ENCODE results near the gene S100PBP.
A peak's percentile ranks its signal among the peaks of the same experiment; 100 is the strongest.

The S100PBP gene

GRCh38 chr1:32817159-32817814, at the start of gene S100PBP, which contains the start of gene YARS1:
Gene S100PBP, plus strand, starts transcription at chr1:32817653. Its CDS starts 8,447 bp downstream, at chr1:32826100.
Gene YARS1, minus strand, starts transcription at chr1:32817358. Its CDS starts 114 bp downstream, at chr1:32817244.
- peak; percentile 99 for DNase-seq (ENCODE audit: low spot score)

GRCh38 chr1:32768110-32768850, 49.2 kb upstream of the S100PBP start:
- DNase-seq (ENCODE audit: low spot score): no peak

DNA sequence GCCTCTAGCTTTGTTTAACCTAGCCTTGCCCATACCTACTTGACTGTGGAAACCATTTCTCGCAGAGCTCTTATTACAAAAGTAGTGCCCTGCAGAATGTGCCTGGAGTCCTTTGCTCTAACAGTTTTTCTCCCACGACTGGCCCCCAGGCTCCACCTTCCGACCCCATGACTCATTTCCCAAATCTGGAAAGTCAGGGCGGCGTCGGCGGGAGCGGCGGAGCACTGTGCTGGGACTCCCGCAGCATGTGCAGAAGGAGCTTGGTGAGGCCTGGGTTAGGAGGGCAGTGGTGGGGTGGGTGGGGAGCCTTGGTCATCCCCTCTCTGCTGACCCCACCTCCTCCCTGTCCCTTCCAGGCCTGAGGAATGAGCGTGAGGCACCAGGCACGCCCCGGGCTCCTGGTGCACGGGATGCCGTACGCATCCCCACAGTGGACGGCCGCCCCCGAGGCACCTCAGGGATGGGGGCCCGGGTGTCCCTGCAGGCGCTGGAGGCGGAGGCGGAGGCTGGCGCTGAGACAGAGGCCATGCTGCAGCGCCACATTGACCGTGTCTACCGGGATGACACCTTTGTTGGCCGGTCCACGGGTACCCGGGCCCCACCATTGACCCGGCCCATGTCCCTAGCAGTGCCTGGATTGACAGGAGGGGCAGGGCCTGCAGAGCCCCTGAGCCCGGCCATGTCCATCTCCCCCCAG, 47.8 kb upstream of the S100PBP start:
- no peak for DNase-seq (ENCODE audit: low spot score)

DNA sequence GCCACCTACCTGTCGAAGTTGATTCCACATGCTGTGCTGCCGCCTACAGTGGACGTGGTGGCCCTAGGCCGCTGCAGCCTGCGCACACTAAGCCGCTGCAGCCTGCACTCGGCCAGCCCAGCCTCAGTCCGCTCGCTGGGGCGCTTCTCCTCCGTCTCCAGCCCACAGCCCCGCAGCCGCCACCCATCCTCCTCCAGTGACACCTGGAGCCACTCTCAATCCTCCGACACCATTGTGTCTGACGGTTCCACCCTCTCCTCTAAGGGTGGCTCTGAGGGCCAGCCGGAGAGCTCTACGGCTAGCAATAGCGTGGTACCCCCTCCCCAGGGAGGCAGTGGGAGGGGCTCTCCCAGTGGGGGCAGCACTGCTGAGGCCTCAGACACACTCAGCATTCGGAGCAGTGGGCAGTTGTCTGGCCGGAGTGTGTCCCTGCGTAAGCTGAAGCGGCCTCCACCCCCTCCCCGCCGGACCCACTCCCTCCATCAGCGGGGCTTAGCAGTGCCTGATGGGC, 47.2 kb upstream of the S100PBP start:
- no peak for DNase-seq (ENCODE audit: low spot score)

DNA sequence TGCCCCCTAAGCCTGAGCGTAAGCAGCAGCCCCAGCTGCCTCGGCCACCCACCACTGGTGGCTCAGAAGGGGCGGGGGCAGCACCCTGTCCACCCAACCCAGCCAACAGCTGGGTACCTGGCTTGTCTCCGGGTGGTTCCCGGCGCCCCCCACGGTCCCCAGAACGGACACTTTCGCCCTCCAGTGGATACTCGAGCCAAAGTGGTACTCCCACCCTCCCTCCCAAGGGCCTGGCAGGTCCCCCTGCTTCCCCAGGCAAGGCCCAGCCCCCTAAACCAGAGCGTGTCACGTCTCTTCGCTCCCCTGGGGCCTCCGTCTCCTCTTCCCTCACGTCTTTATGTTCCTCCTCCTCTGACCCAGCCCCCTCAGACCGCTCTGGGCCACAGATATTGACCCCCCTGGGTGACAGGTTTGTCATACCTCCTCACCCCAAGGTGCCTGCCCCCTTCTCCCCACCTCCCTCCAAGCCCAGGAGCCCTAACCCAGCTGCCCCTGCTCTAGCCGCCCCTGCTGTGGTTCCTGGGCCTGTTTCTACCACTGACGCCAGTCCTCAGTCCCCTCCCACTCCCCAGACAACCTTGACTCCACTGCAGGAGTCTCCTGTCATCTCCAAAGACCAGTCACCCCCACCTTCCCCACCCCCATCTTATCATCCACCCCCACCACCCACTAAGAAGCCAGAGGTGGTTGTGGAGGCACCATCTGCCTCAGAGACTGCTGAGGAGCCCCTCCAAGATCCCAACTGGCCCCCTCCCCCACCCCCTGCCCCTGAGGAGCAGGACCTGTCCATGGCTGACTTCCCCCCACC, 46.5 kb upstream of the S100PBP start:
- DNase-seq (ENCODE audit: low spot score): no peak

GRCh38 chr1:32771561-32772280, 45.7 kb upstream of the S100PBP start:
- no peak for DNase-seq (ENCODE audit: low spot score)

DNA sequence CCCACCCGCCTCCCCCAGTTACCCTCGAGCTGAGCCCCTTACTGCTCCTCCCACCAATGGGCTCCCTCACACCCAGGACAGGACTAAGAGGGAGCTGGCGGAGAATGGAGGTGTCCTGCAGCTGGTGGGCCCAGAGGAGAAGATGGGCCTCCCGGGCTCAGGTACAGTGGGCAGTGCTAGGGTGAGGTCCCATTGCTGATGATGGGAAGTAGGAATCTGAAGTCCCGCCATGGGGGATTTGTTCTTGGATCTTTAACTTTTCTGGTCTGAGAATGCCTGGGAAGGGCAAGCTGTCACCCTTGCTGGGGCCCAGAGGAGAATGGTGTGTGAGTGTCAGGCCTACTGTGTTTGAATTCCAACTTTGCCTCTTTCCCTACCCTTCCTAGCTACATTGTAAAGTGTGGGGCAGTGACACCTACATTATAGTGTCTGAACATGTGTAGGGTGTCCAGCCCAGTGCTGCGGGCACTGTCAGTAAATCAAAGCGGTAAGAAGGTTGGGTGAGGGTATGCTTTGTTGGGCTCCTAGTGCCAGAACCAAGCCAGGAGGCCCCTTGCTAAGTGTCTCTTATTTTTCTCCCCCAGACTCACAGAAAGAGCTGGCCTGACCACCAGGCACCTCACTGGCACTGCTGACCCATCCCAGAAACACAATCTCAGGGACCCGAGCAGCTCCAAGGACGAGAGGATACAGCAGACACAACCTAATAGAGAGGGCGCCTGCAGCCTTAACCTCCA, 45.0 kb upstream of the S100PBP start:
- no peak for DNase-seq (ENCODE audit: low spot score)

- peak; percentile 73 for DNase-seq (ENCODE audit: low spot score)
Observed at GRCh38 chr1:32773018-32773763, 44.3 kb upstream of the S100PBP start.

DNA sequence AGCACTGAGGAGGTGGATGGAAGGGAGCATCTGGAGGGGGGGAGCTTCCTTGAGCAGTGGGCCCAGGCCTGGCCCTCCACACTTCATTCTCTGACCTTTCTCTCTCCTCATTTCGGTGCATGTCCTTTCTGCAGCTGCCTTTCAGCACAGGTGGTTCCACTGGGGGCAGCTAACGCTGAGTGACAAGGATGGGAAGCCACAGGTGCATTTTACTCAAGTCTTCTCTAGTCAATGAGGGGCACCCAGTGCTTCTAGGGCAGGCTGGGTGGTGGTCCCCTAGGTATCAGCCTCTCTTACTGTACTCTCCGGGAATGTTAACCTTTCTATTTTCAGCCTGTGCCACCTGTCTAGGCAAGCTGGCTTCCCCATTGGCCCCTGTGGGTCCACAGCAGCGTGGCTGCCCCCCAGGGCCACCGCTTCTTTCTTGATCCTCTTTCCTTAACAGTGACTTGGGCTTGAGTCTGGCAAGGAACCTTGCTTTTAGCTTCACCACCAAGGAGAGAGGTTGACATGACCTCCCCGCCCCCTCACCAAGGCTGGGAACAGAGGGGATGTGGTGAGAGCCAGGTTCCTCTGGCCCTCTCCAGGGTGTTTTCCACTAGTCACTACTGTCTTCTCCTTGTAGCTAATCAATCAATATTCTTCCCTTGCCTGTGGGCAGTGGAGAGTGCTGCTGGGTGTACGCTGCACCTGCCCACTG, 43.5 kb upstream of the S100PBP start:
- no peak for DNase-seq (ENCODE audit: low spot score)

GRCh38 chr1:32774464-32774808, 43.0 kb upstream of the S100PBP start:
- no peak for DNase-seq (ENCODE audit: low spot score)

DNA sequence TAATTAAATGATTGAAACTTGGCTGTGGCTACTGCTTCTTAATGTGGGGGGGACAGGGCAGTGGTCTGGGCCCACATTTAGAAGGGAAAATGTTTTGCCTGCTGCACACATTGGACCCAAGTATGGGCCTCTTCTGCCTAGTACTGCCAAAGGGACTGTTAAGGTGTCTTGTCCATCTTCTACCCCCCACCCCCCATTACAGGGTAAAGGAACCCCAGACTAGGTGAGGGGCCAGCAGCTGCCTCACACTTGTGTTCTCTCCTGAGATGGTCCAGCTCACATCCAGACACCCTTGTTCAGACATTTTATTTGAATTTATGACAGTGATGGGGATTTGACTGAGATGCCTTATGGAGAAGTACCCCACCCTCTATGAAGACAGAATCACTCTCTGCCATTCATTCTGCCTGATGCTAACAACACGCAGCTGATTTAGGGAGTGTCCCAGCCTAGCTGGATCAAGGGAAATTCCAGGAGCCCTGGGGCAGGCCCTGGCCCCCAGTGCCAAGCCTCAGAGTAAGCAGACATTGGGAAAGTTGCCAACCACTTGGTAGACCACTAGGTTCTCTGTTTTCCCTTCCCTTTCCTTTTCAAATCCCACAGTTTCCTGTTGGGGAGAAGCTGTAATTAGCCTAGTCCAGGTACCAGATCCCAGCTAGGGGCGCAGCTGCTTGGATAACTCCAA, 42.4 kb upstream of the S100PBP start:
- DNase-seq (ENCODE audit: low spot score): no peak

DNA sequence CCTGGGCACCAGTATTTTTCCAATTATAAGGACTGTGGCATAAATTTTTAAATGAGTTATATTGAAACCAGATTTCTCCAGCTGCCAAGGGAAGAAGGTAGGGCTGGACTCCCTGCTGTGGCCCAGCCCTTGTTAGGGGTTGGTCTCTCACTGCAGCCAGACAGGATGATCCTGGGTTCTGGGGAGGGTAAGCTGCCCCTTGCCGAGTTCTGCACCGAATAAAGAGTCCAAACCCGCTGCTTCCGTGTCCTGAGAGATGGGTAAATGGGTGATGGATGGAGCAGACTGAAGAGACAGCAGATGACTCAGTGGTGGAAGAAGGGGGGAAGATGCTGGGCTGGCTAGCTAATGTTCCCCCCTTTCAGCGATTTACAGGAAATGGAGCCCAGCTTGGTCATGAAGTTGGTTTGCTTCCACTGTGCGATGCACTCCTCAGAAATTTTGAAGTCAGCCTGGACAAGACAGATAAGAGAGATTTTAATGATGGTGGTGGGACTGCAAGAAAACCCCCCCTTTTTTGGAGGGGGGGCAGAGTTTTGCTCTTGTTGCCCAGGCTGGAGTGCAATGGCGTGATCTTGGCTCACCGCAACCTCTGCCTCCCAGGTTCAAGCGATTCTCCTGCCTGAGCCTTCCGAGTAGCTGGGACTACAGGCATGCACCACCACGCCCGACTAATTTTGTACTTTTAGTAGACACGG, 41.7 kb upstream of the S100PBP start:
- DNase-seq (ENCODE audit: low spot score): no peak

DNA sequence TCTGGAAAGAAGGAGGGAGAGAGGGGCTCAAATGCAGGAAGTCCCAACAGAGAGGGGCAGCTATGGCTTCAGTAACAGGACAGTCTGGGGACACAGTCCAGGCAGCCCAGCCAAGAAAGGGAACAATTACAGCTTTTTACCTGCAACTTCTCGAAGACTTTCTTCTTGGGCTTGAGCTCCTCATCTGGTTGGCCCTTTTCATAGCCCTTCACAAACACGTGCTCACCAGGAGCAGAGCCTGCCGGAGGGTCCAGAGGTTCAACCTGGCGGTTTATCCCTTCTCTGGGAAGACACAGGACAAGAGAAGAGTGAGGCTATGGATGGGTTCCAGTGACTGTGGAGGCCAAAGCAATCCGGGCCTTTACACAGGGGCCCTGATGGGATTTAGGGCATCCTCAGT, 38.2 kb upstream of the S100PBP start:
- no peak for DNase-seq (ENCODE audit: low spot score)

GRCh38 chr1:32780005-32780404, 37.4 kb upstream of the S100PBP start:
- no peak for DNase-seq (ENCODE audit: low spot score)

DNA sequence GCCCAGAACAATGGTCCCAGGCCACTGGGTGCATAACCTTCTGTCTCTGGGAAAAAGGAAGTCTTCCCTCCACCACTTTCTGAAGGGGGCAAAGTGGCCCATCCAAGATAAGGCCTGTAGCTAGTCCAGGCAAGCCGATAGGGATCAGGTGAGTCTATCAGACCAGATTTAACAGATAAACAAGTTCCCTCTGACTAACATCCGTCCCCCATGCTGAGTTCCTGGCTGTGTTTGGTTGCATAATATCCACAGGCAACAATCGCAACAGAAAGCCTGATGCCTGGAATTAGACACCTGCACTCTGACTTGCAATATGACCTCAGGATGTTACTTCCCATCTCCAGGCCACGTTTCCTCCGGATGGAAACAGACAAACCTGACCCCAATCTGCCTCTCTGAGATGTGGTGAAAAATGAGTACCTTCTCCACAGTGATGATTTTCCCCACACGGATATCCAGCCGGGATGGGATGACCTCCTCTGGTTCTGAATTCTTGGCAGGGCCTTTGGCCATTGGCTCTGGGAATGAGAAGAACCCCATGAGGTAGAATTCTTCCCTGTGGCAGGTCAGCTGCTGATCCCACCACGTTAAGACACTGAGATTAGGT, 36.7 kb upstream of the S100PBP start:
- DNase-seq (ENCODE audit: low spot score): no peak

DNA sequence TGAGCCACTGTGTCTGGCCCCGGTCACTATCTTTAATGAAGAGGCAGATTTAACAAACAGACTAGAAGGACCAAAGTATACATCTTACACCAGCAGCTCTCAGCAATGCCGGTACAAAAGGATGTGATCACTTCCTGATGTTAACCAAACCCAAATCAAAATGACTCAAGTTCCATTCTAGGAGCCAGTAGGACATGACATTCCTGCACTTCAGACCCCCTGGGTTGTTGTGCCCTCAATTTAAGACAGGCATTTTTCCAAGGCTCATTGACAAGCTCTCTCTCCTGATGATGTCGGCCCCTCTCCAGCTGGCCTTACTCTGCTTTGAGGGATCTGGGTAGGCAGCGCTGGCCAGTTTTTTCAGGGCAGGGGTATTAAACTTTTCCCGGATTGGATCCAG, 35.4 kb upstream of the S100PBP start:
- DNase-seq (ENCODE audit: low spot score): no peak

DNA sequence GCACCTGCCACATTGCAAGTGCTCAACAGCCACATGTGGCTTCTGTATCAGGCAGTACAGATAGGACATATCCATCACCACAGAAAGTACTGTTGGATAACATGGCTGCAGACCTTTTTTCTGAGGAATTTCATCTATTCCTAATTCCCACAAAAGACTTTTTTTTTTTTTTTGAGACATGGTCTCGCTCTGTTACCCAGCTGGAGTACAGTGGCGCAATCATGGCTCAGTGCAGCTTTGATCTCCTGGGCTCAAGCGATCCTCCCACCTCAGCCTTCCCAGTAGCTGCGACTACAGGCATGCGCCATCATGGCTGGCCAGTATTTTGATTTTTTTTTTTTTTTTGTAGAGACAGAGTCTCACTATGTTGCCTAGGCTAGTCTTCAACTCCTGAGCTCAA, 33.6 kb upstream of the S100PBP start:
- no peak for DNase-seq (ENCODE audit: low spot score)

DNA sequence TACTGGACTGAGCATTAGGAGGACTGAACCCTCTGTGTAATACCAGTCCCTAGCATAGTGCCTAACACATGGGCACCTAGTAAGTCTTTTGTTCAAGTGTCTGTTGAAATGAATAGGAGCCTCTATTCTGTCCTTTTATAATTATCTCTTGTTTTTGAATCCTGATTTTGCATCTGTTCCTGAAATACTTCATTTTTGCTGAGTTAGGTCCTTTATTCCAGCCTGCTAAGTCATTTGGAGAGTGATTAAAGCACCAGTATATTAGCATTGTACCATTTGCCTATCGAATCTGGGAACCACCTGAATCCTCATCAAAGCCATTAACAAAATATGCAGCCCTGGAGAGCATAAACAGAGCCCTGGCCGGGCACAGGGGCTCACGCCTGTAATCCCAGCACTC, 32.6 kb upstream of the S100PBP start:
- no peak for DNase-seq (ENCODE audit: low spot score)
